Suprapubic skin (tissue), 4 donors: ENCODE results near the gene QSOX1. TPM values are rescaled to one million over a fixed set of nuclear protein-coding genes. Genes with fewer than 3 reads are reported as not detected.

Experiments
- DNase-seq, 2 donors: peaks; one replicate each; pipeline ENCODE4 v3.0.0-alpha.2; 2019; ENCODE audit warnings: low spot score in 2 of 2
- H3K27ac ChIP-seq: fragments of 200-600 bp; sonication (generic); one replicate; pipeline ENCODE4 v1.5.1; 2019
- H3K27me3 ChIP-seq: fragments of 200-600 bp; sonication (generic); one replicate; pipeline ENCODE4 v1.5.1; 2019
- H3K36me3 ChIP-seq: fragments of 200-600 bp; sonication (generic); one replicate; pipeline ENCODE4 v1.5.1; 2019
- H3K4me1 ChIP-seq: fragments of 200-600 bp; sonication (generic); one replicate; pipeline ENCODE4 v1.5.1; 2019
- H3K4me3 ChIP-seq: fragments of 200-600 bp; sonication (generic); one replicate; pipeline ENCODE4 v1.5.1; 2019; ENCODE audit warnings: mild to moderate bottlenecking
- H3K9me3 ChIP-seq: fragments of 200-600 bp; sonication (generic); one replicate; pipeline ENCODE4 v1.5.1; 2019
- EP300 ChIP-seq: sonication (generic); formaldehyde crosslinking; IDR thresholded peaks from one replicate; pipeline ENCODE4 v1.6.1; 2017; ENCODE audit warnings: antibody characterized with exemption
- POLR2A ChIP-seq, 2 donors: fragments of 450-650 bp; IDR thresholded peaks; one replicate each; pipeline ENCODE4 v1.6.1; 2017; ENCODE audit warnings: antibody characterized with exemption in 2 of 2, mild to moderate bottlenecking in 2 of 2, moderate library complexity in 2 of 2
- POLR2AphosphoS5 ChIP-seq, 3 donors: sonication (generic); formaldehyde crosslinking; IDR thresholded peaks; one replicate each; pipeline ENCODE4 v1.6.1; 2017; ENCODE audit warnings: antibody characterized with exemption in 3 of 3
- WGBS: methylation state at CpG from one replicate; pipeline ENCODE4 v1.1.5; 2018; 5-methylcytosine and 5-hydroxymethylcytosine counted together
- total RNA-seq, 4 donors: library from RNA; depleted of rRNA; stranded (reverse); fragments of >200 nt; gene quantifications; one replicate each; pipeline ENCODE4 v1.1.0, GENCODE V29; 2016
- TF ChIP-seq, protein P1 (sequence below), 2 donors: fragments of 200-600 bp in 1 of 2; fragments of 450-650 bp in 1 of 2; sonication (generic) in 1 of 2; IDR thresholded peaks; one replicate each; pipeline ENCODE4 v1.5.1; 2016 to 2019; ENCODE audit warnings: antibody characterized with exemption in 2 of 2, mild to moderate bottlenecking in 1 of 2, moderate library complexity in 1 of 2

QSOX1 gene
- total RNA-seq, 4 donors from 2014 or later, result 56.6 to 66.1 (median 61.5) TPM

DNA sequence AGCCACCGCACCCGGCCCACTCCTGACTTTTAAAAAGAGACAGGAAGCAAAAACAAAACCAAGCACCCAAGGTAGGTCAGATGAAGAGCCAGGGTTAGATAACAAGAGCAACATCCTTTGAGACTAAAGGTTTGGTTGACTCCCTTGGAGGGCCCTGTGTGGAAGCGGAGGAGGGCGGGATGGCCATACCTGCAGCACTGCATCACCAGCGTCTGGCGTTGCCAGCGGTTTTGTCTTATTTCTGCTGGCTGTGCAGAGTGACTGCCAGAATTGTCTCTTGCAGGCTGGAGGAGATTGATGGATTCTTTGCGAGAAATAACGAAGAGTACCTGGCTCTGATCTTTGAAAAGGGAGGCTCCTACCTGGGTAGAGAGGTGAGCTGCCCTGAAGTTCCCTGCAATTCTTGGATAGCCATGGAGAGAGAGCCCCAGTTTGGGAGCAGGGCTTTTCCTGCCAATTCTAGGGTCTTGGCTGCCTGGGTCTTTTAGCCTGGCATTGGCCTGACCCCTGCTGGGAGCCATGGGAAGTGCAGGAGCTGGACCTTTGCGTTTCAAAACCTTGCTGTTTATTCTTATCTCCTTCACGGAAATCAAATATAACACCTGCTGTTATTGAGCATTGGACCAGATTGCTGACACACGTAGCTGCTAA lies 24.0 kb downstream of the QSOX1 start:
- no peak for TF ChIP-seq POLR2AphosphoS5 (IDR thresholded peaks at IDR 0.05)
- TF ChIP-seq, protein P1, sequence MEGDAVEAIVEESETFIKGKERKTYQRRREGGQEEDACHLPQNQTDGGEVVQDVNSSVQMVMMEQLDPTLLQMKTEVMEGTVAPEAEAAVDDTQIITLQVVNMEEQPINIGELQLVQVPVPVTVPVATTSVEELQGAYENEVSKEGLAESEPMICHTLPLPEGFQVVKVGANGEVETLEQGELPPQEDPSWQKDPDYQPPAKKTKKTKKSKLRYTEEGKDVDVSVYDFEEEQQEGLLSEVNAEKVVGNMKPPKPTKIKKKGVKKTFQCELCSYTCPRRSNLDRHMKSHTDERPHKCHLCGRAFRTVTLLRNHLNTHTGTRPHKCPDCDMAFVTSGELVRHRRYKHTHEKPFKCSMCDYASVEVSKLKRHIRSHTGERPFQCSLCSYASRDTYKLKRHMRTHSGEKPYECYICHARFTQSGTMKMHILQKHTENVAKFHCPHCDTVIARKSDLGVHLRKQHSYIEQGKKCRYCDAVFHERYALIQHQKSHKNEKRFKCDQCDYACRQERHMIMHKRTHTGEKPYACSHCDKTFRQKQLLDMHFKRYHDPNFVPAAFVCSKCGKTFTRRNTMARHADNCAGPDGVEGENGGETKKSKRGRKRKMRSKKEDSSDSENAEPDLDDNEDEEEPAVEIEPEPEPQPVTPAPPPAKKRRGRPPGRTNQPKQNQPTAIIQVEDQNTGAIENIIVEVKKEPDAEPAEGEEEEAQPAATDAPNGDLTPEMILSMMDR (IDR thresholded peaks at IDR 0.05), result peak; percentile 78 to 97
- no peak for TF ChIP-seq POLR2A (IDR thresholded peaks at IDR 0.05)
- TF ChIP-seq EP300, result no peak
- peaks cover 11% of the 10 kb centered on the region for H3K4me1 ChIP-seq
- H3K9me3 ChIP-seq, result no peaks in the 10 kb centered on the region
- 53% methylated on average over 12 of the region's 12 CpGs for WGBS
- H3K27me3 ChIP-seq, result no peaks in the 10 kb centered on the region
- no peak overlapping the region for H3K4me3 ChIP-seq
- H3K36me3 ChIP-seq, result peaks cover 21% of the 10 kb centered on the region
- H3K27ac ChIP-seq, result no peak overlapping the region
- peak in 1 of 2 donors; percentile 63 for DNase-seq

- Histone ChIP-seq H3K36me3 (peaks cover 28% of the 10 kb centered on the region), H3K27me3 (no peaks in the 10 kb centered on the region), H3K4me3 (no peak overlapping the region), H3K27ac (no peak overlapping the region), H3K4me1 (peaks cover 4% of the 10 kb centered on the region), H3K9me3 (no peaks in the 10 kb centered on the region)
- DNase-seq, result peak in 1 of 2 donors; percentile 55
- 85% methylated on average over 12 of the region's 12 CpGs for WGBS
- TF ChIP-seq POLR2A (IDR thresholded peaks at IDR 0.05) (no peak), POLR2AphosphoS5 (IDR thresholded peaks at IDR 0.05) (no peak), EP300 (no peak)
- TF ChIP-seq, protein P1 (IDR thresholded peaks at IDR 0.05), result no peak
These were observed 24.7 kb downstream of the QSOX1 start for GRCh38 chr1:180179162-180179957.

DNA sequence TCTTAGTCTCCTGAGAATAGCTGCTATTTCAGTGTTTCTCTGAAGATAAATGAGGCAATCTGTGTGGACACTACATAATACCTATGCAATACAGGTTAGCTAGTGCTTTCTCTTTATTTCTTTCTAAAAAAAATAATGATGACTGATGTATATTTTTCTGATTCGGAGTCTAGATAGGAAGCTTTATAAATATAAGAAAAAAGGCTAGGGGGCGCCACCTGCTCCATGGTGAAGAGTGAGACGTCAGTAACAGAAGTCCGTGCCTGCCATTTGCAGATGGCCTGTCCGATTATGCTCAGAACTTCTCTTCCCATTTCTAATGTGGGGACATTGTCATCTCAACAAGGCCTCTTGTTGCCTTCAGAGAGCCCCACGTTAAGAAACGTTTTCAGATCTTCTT lies 26.4 kb downstream of the QSOX1 start:
- no peaks in the 10 kb centered on the region for H3K4me1 ChIP-seq
- H3K9me3 ChIP-seq, result no peaks in the 10 kb centered on the region
- DNase-seq, result peak in 1 of 2 donors; percentile 19
- no peaks in the 10 kb centered on the region for H3K27me3 ChIP-seq
- peaks cover 40% of the 10 kb centered on the region for H3K36me3 ChIP-seq
- TF ChIP-seq EP300 (no peak), POLR2A (IDR thresholded peaks at IDR 0.05) (no peak), POLR2AphosphoS5 (IDR thresholded peaks at IDR 0.05) (no peak)
- TF ChIP-seq, protein P1 (IDR thresholded peaks at IDR 0.05), result no peak
- no peak overlapping the region for H3K4me3 ChIP-seq
- no peak overlapping the region for H3K27ac ChIP-seq
- WGBS, result 87% methylated on average over 7 of the region's 7 CpGs

GRCh38 chr1:180181996-180182642 lies 27.4 kb downstream of the QSOX1 start:
- no peak overlapping the region for H3K27ac ChIP-seq
- peak in 1 of 2 donors; percentile 45 for DNase-seq
- no peak for TF ChIP-seq POLR2A (IDR thresholded peaks at IDR 0.05)
- TF ChIP-seq POLR2AphosphoS5 (IDR thresholded peaks at IDR 0.05), result no peak
- H3K27me3 ChIP-seq, result no peaks in the 10 kb centered on the region
- 92% methylated on average over 22 of the region's 23 CpGs for WGBS
- no peaks in the 10 kb centered on the region for H3K4me1 ChIP-seq
- H3K4me3 ChIP-seq, result no peak overlapping the region
- peaks cover 49% of the 10 kb centered on the region for H3K36me3 ChIP-seq
- H3K9me3 ChIP-seq, result no peaks in the 10 kb centered on the region

DNA sequence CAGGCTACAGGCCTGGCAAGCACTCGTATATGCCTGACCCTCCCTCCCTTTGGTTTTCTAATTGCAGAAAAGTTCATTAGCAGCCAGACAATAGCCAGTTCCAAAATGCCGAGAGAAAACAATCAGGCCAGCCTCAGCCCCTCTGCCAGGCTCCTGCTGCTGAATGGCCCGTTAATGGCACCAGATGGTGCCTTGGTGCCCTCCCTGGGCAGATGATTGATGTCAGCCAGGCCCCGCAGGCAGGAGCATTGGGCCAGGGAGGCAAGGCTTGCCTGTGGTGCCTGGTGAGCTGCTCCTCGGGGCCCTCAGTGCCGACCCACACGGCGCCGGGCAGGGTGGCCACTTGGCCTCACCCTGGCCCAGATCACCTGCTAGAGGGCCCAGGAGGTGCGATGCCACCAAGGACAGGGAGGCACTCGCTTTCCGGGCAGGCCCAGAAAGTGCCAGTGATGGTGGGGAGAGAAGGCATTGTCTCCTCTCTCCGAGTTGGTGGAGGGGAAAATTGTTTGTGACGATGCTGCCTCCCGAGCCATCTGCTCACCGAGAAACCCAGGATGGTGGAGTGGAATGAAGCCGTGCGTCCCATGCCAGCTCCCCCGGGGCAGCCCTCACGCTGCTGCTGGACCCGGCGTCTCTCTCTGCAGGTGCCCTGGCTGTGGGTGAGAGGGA lies 28.1 kb downstream of the QSOX1 start:
- peak in 1 of 2 donors; percentile 38 for DNase-seq
- Histone ChIP-seq H3K27ac (no peak overlapping the region), H3K36me3 (peaks cover 56% of the 10 kb centered on the region), H3K27me3 (no peaks in the 10 kb centered on the region), H3K9me3 (no peaks in the 10 kb centered on the region), H3K4me3 (no peak overlapping the region), H3K4me1 (no peaks in the 10 kb centered on the region)
- whole genome bisulfite sequencing, result 94% methylated on average over 15 of the region's 22 CpGs
- TF ChIP-seq POLR2A (IDR thresholded peaks at IDR 0.05) (no peak), POLR2AphosphoS5 (IDR thresholded peaks at IDR 0.05) (no peak), EP300 (no peak)
- TF ChIP-seq, protein P1 (IDR thresholded peaks at IDR 0.05), result no peak
